ENCODE measurements around the gene SH3BP5.

Gene SH3BP5

DNA sequence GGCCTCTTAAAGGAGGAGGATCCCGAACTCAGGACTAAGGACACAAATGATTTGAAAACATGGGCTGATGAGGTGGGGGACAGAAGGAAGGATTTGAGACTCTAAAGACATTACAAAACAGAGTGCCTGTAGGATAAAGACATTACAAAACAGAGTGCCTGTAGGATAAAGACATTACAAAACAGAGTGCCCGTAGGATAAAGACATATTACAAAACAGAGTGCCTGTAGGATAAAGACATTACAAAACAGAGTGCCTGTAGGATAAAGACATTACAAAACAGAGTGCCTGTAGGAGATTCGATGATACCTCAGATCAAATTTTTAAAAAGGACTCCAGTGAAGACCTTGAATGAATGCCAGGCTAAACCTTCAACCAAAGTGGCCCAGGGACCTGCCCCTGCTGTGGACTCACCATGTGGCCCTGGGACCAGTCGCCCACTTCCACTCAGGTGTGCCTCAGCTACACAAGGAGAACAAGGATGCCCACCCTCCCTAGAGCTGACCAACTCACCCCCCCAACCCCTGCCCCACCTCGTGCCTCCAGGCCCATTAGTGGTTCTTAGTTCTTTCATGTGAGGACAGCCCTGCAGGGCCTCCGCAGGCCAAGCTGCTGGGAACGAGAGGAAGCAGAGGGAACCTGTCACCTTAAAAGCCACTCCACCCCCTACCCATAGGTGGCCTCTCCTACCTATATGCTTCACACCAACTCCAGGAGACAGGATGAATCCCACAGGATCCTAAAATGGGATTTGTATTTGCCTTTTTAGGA lies 59.8 kb downstream of the SH3BP5 start:
- peak in 1 of 2 donors; percentile 30 for DNase-seq

DNA sequence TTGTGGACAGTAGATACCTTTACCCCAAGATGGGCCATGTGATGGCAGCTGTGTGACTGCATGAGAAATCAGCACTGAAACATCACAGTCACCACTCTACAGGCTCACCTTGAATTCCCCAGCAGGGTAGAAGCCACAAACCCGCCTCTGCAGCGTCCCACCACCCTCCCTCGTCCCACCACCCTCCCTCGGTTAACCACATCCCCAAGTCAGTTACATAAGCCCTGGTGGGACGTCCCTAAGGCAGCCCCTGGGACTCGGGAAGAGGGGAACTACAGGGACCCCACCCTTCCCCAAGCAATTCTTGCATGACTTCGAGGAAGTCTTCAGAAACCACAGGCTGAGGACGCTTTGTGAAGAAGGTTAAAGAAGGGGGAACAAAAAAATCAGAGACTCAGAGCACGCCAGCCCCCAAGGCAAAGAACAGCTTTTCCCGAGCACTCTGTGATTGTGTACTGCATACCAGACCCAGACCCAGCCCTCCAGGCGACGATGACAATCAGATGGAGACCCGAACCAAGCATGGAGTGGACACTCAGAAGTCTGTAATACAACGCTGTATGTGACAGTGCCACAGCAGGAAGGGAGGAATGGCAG lies 60.5 kb downstream of the SH3BP5 start:
- DNase-seq, result peak; percentile 94

DNA sequence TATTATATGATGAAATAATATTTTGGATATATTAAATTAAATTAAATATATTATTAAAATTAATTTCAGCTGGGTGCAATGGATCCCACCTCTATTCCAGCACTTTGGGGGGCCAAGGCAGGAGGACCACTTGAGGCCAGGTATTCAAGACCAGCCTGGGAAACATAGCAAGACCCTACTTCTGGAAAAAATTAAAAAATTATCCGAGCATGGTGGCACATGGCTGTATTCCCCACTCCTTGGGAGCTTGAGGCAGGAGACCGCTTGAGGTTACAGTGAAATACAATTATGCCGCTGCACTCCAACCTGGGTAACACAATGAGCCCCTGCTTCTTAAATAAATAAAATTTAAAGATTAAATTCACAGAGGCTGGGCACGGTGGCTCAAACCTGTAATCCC lies 61.4 kb downstream of the SH3BP5 start:
- DNase-seq, result no peak

DNA sequence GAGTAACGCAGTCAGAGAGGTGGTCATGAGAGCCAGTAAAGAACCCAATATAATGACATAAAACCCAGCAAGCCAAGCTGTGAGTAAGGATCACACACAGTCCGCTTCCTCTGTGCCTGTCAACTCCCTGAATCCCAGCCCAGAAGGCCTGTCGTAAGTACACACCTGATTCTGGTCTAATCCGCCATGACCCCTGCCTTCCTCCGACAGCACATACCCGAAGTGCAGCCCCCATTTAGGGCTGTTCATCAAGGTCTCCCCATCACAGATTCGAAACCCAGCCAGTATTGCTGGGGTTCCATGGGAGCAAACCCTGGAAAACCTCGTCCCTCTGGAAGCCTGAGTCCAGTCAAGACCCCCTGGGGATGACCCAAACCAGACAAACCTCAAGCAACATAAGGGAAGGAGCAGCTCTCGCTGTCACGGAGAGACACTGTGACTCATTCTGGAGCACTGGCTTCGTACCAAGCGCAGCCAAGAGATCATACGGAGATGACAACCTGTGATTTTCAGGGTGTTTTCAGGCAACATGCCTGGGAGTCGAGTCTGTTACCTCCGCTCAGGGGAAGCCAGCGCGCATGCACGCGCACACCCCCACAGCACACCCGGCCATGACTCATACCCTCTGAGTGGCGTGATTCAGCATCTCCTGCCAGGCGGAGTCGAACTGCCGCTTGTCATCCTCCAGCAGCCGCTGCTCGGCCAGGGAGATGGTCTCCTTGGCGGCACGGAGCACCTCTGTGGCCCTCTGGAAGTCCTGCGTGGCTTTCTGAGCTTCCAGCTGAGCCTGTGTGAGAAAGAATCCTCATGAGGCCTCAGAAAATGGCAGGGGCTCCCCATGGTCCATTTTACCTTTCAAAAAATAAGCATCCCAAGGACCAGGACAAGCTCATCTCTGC lies 63.0 kb downstream of the SH3BP5 start:
- DNase-seq, result peak; percentile 88 to 89

DNA sequence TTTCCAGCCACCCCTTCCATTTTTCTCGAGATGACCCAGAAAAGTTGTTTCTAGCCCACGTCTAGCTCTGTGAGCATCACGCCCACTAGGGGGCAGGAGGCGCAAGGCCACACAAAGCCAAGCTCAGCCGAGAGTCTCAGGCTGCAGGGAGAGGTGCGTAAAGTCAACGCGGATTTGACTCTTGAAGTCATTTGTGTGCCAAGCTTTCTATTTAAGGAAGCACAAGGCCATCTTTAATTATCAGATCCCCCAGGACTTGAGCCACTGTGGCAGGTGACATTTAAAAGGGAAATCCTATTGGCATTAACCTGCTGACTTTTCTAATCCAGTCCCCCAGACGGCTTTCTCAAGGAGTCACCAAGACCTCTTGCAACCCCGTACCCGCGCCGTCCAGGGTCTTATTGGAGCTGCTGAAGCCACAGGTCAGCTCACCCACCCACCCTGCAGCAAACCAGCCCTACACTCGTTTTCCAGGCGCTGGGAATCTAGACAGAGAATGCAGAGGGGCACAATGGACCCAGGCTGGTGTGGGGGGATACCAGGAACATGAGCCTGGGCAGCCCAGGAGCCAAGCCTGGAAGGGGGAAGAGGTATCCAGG lies 64.3 kb downstream of the SH3BP5 start:
- peak; percentile 85 to 89 for DNase-seq

DNA sequence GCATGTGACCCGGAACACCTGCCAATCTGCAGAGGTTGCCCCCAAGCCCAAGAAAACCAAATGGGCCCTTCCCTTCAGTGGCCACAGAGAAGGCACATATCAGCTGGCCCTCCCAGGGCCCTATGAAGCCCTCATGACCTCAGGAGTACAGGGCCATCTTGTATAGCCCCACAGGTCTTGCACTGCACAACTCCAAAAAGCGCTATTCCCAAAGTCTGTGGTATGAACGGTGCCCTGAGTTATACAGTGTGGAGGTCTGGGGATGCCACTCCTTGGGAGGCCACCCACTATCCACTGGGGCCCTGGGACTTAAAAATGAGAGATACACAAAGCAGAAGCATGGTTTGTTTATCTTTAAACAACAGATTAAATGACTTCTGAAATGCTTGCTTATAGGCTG lies 64.9 kb downstream of the SH3BP5 start:
- DNase-seq, result no peak

DNA sequence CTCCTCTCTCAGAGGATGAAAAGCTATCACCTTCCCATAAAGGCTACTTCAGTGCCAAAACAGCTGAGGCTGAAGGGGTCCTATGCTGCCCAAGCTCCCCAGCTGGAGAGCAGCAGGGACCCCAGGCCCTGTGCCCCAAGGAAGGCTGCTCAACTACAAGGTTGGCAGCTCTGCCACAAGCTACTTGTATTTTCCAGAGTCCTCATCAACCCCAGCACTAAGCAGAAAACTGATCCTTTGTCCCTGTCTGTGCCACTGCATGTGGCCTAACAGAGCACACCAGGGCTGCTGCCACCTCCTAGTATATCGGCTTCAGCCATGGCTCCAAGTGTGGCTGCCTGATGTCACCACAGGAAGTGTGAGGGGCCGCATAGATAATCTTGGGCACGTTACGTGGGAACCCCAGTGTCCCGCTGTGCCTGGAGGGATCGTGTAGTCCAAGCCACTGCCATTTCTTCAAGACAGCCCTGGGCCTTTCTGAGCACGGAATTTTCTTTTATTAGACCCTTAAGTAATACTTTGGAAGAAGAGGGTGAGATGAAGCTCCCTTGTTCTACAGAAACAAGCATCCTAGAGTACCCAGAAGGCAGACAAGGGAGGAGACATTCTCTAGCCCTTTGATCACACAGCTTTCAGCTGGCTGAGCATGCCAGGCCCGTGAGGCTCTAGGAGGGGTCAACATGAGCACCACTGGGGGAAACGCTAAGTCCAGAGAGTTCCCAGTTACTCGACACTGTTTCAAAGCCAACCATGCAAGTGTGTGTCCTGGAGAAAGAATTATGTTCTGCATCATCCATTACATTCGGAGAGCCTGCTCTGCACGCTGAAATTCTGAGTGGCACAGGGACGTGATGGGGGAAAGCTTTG lies 65.6 kb downstream of the SH3BP5 start:
- no peak for DNase-seq

DNA sequence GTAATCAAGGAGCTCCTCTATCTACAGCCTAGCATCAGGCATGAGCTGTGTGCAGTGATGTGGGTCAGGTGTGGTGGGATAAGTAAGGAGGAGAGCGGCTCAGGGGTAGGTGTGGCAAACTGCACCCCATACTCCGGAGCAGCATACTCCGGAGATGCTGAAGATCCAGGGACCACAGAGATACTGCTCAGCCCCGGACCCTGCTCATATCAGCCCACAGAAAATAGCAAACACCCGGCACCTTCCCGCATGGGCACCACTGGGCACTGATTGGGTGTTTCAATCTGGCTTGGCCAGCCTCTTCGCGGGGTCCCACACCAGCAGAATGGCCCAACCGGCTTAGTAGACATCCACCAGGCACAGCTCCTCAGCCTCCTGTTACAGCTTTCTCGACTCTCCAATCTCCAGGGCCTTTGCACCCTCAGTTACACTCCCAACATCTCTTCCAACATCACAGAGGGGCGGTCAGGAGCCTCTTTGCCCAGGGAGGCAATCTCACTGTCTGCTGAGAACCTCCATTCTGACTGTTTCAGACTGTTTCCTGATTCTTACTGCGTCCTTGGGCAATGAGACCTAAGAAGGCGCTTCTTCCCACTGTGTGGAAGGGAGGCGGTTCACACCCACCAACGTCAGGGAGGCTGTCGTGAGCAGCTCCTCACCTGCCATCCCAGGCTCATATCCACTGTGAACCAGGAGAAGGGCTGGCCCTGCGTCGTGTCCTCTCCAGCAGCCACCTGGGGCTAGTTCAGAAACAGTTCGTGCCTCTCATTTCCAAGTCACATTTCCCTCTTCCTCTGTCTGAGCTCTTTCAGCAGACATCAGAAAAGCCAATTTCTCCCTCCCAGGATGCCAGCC lies 66.5 kb downstream of the SH3BP5 start:
- no peak for DNase-seq

DNA sequence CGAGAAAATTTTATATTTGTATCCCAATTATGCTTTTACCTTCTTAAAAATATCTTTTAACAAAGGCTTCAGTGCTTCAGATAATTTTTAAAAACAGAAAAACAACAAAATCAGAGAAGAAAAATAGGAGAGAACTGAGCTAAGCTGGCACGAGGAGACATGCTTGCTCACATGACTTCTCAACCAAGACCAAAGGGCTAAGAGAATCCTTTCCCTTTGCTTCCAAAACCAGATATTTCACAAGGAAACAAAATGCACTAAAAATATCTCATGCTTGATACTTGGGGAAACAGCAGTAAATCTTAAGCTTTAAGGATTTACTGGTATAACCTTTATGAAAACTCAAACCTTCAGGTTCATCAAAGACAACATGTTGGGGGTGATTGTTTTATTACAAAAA lies 67.9 kb downstream of the SH3BP5 start:
- DNase-seq, result no peak

DNA sequence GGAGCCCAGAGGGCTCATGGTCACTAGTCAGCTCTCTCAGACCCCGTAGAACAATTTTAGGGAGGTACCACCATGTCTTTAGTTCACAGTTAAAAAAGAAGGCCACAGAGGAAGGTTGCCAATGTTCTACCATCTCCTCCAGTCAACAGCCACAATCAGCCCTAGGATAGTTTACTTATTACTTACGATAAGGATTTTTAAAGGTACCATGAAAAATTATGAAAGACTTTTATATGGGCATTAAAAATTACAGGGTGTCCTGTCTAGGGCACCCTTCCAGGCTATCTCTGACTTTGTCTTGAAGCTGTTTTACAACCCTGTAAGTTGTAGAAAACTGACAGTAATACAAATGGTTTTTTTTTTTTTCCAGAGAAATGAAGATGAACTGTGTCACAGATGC lies 68.5 kb downstream of the SH3BP5 start:
- DNase-seq, result no peak

DNA sequence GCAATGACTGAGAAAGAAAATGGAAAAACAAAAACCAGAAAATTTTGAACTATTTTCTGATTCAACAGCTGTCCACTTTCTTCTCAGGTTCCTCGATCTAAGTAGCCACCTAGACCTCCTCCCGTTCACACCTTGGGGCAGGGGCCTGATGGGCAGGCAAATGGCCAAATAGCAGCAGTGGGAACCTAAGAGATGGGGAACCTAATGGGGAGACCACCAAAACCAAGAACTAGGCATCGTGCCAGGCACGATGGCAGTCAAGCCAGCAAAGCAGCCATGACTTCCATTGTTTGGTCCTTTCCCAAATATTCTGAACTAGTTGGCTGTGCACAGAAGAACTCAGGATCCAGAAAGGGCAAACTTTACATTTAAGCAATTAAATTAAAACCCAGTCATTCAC lies 69.3 kb downstream of the SH3BP5 start:
- DNase-seq, result no peak

DNA sequence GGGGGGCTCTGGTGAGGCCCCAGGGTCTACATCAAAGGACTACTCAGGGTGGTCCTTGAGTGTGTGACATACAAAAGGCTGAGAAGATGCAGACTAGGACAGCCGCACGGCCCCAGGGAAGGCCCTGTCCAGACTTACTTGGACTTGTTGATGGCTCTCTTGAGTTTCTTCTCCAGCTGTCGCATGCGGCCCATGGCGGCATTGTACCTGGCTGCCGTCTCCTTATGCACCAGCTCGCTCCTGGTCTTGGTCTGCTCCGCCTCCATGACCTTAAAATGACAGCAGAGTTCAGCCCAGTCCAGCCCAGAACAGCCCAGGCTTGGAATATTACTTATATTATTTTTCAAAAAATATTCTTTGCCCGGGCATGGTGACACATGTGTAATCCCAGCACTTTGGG lies 70.4 kb downstream of the SH3BP5 start:
- DNase-seq, result no peak

DNA sequence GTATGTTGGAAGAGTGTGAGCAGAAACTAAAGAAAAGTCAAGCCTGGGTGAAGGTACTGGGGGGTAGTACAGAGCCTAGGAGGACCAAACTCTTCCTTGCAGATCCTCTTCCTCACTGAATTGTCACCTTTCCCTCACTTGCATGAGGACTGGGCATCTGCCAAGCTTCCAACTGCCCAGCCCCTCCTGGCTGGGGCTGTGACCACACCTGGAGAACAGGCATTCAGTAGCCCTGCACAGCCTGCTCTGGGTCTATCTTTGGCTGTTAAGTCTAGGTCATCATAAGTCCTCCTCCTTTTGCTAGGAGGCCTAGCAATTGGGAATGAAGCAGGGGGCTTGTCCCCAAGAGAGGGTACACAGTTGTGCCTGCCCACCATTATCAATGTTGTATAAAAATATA lies 71.1 kb downstream of the SH3BP5 start:
- no peak for DNase-seq

DNA sequence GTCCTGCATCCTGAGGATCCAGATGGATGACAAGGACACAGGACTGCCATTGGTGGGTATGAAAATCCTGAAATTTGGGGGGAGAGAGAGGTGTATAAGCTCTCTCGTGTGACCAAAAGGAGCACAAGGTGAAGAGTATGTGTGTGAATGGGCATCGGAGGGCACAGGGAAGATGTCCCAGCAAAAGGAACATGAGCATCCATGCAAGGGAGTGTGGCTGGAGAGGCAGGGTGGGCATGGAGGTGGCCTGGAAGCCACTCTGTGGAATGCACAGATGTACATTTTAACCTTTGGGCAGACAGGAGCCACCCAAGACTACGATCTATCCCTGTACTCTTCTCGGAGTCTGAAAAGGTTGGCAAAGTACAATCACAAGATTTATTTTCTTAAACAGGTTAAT lies 71.9 kb downstream of the SH3BP5 start:
- DNase-seq, result no peak

DNA sequence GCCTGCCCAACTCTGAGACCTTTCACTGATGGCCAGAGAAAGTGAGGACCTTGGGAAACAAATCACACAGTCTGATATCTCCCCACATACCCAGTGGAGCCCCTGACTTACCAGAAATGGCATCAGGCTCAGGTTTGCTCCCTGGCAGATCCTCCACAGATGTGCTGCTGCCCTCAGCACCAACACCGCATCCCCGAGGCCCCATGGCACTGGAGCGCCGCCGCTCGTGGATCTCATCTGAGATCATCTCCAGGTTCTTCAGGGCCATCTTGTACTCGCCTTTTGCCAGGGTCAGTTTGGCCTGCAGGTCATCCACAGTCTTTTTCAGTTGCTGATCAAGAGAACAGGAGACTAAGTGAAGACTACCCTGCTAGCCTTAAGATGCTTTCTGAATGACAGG lies 73.7 kb downstream of the SH3BP5 start:
- no peak for DNase-seq

DNA sequence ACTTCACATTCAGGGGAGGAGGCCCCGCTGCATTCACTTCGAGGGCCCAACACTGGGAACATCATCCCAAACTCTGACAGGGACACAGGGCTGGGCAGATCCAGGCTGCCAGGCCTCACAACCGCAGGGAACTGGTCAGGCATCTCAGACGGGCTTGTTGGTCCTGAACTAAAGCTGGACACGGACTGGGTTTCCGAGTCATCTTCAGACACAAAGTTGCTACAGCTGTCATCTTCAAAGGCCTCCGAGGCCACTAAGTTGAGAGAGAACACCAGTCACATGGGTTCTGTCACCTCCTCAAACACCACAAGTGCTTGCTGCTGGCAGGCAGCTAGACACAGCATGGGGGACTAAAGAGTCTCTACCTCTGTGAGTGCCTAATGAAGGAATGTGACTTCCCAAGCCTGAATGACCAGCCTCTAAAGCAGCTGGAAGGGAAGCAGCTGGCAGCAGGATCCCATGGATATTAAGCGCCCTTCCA lies 75.5 kb downstream of the SH3BP5 start:
- no peak for DNase-seq

DNA sequence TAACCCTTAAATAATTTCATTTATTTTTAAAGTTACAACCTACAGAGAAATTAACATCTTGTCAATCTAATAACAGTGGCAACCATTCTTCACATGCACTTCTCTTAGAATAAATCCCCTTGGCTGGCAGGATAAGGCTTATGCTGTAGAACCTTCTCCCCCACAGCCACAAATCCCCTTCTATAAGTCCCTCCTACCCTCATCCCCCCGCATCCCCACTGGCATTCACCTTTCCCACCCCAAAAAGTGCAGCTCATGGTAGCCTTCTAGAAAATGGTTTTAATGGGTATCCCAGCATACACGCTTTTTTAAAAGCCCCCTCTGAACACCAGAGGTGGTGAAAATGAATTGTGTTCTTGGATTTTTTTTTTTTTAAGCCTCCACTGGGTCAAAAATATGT lies 77.2 kb downstream of the SH3BP5 start:
- no peak for DNase-seq

DNA sequence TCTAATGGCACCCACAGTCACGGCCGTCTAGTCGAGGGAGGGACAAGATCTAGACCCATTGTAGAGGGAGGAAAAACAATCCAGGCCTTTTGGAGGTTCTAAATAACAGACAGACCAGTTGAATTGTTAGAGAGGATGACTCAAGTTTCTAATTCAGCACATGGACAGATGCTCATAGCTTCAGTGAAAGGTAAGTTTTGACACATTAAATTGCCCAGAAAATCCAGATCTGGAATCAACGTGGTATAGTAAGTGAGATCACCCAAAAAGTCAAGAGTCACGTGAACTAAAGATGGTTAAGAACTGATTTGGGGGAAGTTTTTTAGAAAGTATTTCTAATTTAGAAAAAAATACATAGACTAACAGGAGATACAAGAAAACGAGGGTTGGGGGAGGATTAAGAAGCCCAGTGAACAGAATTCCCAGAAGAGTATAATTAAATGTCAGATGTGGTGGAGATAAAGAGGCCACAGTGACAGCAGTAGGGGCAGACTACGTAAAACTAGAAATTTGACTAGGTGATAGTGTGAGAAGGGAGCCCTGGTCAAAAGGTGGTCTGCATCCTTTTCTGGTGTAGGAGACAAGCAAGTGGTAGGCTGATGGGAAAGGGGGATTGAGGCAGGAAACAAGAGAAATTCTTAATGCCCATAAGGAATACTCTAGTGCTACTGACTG lies 79.2 kb downstream of the SH3BP5 start:
- DNase-seq, result no peak

DNA sequence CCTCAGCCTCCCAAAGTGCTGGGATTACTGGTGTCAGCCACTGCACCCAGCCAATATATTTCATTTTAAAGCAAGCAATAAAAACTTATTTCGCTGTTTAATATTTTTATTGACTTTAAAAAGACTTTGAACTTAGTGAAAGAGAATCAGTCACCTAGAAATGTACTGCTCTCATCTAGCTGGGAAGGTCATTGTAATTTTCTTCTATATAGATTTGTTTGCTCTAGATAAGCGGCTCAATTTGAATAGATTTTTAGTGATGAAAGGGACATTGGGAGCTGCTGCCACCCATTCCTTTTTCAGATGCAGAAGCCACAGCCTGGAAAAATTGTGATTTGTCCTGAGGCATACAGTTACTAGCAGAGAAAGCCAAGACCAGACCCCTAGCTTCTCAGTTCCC lies 86.2 kb downstream of the SH3BP5 start:
- no peak for DNase-seq

DNA sequence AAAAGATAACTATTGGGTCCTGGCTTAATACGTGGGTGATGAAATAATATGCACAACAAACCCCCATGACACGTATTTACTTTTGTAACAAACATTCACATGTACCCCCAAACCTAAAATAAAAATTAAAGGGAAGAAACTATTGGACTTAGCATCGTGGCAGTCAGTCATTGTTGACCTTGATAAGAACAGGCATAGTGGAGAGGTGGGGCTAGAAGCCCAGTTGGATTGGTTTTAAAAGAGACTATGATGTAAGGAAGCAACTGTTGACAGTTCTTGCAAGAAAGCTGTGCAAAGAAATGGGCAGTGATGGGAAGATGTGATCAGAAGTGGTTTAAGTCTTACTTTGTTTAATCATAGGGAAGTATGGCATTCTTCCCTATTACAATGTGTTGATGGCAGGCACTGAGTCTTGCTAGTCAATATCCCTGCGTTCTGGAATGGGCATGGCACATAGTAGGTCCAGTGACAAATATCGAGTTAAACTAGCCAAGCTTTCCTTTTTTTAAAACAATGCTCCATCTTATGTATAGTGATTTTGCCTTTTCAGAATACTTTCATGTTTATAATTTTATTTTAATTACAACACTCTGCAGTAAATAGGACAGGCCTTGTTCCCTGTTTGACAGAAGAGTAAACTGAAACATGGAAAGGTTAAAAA lies 88.4 kb downstream of the SH3BP5 start:
- DNase-seq, result no peak
